Hematopoietic multipotent progenitor cell treated with erythropoietin and hydrocortisone succinate and interleukin-3 and kit ligand, for 15 days (in vitro differentiated cells): ENCODE results near the gene IPPK.
"Not testable (repeated sequence)": the region's sequence is repeated elsewhere in the genome, so short reads cannot be mapped to it uniquely, and the experiment has no call there.

ENCODE experiments used
- DNase-seq: peaks from one replicate; pipeline ENCODE4 v3.0.0-alpha.2; 2015; ENCODE audit warnings: low spot score

The IPPK gene

DNA sequence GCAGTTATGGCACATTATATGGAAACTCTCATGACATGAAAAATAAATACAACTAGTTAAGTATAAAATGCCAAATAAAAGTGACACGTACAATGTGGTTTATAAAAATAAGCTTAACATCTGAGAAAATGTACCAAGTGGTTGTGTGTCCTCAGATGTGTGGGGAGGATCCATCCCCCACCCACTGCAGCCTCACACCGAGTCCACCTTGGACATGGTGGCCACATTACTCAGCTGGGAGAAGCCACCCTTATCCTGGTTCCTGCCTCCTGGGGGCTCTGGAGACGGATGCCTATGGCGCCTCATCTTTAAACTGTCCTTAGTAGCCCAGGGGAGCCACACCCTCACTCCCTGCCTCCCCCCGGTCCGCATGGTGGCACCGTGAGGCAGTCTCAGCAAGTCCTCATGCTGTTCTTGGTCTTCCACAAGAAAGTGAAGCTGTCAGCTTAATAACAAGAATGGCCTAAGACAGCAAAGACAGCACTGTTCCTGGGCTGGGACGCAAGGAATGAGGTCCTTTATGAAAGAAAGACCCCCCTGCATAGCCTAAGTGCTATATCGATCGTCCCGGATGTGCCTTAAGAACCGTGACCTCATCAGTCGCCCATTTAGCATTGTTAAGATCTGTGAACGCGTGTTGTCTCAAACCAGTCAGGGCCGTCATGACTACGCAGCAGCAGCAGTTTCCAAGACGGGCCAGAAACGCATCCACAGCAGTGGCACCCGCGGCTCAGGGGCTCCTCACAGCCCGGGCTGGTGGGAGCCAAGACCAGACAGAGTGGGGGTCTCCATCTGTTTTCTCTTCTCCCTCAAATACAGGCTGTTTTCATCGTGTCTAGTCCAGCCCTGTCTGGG, 56.4 kb downstream of the IPPK start:
- DNase-seq, result no peak

DNA sequence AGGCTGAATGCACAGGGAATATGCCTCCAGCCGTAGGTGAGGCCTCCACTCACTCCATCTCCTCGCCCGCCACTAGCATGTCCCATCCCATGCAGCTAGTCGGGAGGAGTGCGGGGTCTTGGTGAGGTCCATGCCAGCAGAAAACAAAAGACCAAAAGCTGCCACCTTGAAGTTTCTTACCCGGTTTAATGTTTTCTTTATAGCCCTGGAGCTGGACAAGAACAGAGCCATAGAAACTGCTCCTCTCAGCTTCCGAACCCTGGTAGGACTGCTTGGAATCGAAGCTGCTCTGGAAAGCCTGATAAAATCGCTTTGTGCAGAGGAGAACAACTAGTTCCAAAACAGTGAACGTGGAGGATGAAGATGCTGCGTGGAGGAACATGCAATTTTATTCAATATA, 57.1 kb downstream of the IPPK start:
- DNase-seq, result no peak

DNA sequence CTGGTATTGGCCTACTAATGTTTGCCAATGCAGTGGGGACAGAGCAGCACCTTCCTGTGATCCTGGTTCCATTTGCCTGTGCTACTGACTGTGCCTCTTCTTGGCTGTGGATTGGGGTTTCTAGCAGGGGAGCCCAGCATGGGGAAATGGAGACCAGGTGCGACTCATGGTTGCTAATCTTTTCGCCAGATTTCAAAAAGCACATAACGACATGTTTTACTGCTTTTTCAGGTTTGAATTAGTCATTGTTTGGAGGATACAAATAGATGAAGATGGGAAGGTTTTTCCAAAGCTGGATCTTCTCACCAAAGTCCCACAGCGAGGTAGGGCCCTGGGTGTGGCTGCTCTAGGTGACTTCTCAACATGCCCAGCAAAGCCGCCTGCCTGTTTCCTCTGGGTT, 57.6 kb downstream of the IPPK start:
- DNase-seq, result no peak

DNA sequence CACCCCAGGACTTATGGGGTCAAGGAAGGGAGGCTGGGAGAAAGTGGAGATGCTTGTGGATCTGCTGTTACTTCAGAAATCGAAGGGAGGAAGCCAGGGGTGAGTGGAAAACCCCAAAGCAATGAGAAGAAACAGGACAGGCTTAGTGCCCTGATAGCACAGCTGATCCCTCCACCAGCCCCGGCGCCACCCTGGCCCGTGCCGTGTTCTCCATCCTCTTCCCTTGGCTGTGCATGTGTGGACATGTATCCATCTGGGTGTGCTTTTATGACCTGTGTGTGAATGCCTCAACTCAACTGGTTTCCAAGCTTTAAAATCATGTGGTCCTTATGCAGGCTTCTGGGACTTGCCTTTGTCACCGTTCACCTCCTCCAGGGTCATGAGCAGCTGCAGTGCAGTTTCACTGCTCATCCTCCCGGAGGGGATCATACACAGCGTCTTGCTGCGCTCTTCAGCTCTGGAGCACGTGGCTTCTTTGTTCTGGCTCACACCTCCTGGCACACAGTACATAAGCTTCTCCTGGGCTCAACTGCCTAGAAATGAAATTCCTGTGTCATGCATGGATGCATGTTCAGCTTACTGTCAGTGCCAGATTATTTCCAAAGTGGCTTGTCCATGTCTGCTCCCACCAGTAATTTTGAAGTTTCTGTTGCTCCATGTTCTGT, 58.2 kb downstream of the IPPK start:
- DNase-seq, result no peak

DNA sequence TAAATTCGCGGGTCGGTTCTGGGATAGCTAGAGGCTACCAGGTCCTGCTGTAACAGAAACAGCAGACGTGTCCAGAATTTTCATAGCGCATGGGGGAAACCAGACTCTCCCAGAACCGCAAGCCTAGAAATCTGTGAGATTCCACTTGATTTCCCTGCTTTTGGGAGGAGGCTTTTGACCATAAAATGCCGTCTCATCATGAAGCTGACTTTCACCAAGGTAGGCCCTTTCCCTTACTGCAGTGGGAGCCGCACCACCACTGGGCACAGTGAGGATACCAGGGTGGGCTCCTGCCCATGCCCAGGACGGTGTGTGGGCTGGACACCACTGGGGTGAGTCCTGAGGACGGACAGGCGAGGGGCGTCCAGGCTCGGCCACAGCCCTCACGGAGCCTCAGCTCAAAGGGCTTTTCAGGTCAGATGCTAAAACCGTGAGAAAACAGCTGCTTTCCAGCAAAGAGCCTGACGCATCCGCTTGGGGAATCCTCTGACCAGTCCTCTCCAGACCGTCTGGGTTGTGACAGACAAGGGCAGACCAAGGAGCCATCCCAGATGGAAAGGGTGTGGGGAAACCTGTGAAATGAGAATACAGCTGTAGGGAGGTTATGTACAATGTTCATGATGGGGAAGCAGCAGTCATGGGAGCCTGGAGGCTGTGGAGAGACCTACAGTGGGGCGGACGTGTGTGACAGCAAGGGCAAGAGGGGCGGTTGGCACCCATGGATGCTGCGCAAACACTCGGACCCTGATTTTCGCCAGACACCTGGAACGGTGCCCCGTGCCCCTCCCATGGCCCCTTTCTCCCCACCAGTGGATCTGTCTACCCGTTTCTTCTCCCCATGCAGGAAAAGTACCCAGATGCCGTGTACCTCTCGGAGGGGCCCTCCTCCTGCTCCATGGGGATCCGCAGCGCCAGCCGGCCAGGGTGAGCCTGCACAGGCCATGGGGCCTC, 59.2 kb downstream of the IPPK start:
- DNase-seq, result no peak

DNA sequence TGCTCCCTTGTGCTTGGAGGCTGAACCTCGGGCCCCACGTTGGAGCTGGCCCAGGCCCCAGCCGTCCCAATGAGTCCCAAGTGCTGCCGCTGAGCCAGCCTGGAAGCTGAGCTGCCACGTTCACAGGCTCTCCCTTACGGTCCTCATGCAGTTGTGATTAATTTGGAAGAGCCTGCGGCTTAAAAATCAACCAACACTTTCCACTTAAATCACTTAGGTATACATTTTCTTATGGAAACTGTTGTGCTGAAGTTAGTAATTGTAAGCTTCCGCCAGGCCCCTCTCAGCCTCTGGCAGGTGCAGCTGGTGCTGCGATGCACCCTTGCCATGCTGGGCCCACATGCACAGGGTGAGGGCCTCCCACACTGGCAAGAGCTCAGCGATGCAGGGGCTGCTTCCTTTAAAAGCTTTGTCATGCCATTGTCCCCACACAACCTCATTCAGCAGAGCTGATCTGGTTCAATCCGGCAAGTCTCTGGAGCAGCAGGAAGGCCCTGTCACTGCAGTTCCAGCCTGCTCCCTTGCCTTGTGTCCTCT, 61.0 kb downstream of the IPPK start:
- no peak for DNase-seq

DNA sequence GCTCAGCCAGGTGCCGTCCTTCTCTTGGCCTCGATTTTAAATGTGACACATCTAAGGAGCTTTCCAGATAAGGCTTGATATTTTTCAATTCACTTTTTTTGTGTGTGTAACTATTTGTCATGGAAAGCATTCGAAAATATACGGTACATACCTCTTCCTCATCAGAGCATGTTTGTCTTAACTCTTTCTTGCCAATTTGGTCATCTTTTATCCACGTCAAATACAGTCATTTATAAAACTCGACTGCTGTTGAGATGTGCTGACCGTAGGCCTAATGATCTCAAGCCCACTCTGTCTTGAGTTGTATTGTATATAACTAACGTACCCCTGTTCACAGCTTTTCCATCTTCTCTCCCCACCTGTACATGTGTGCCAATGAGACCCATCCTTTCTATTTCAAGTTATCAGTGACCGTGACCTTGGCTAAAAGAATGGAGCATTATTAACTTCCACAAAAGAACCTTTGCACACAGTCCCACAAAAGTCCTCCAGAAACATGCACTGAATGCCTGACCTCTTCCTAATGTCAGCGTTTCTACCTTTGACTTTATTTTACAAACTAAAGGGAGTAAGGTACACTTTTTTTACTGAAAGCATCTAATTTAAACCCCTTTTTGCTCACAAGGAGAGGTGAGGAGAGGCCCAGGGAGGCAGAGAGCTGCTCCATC, 61.6 kb downstream of the IPPK start:
- DNase-seq, result no peak

DNA sequence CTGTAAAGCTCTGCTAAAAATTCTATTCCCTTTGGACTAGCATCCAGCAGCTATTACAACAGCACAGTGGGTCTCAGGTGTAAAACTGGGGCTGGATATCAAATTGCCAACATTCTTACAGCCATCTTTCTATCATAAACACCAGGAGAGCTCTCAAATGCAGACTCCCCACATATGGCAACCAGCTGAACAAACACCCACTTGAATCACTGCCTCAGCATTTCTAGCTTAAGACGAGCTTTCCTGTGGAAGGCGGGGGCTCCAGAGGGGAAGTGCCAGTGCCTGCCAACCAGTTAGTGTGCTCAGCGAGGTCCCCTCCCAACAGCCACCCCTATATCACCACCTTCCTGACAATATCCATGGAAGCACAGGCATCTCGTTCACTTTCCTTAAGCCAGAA, 62.2 kb downstream of the IPPK start:
- no peak for DNase-seq

DNA sequence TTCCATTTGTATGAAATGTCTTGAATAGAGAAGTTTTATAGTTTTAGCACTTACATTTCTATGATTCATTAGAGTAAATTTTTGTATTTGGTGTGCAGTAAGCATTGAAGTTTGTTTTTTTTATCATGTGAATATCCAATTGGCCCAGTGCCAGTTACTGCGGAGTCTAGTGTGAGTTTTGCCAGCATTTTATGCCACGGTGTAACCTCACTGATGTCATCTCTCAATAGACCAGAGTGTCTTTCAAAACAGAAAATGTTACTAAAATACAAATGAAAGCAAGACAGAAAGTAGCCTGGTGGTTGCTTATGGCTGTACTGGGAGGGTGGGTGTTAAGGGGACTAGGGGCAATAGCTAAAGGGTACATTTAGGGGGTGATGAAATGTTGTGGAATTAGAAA, 62.8 kb downstream of the IPPK start:
- no peak for DNase-seq

DNA sequence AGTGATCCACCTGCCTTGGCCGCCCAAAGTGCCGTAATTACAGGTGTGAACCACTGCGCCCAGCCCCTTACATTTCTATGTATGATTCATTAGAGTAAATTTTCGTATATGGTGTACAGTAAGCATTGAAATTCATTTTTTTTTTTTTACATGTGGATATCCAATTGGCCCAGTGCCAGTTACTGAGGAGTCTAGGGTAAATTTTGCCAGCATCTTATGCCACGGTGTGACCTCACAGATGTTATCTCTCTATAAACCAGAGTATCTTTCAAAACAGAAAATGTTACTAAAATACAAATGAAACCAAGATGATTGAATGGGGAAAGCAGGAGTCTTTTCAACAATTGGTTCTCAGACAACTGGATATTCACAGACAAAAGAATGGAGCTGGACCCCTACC, 64.7 kb downstream of the IPPK start:
- DNase-seq, result peak; percentile 7

DNA sequence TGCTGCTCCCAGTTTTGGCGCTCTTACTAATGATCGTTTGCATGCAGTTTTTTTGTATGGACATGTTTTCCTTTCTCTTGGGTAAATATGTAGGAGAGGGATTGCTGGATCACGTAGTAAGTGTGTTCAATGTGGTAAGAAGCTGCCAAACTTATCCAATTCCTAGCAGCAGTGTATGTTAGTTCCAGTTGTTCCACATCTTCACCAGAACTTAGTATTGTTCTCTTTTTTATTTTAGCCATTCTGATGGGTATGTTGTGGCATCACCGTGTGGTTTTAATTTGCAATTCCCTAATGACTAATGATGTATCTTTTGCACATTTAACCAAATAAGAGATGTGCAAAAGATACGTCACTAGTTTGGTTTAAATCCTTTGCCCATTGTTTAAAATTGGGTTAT, 65.9 kb downstream of the IPPK start:
- no peak for DNase-seq

DNA sequence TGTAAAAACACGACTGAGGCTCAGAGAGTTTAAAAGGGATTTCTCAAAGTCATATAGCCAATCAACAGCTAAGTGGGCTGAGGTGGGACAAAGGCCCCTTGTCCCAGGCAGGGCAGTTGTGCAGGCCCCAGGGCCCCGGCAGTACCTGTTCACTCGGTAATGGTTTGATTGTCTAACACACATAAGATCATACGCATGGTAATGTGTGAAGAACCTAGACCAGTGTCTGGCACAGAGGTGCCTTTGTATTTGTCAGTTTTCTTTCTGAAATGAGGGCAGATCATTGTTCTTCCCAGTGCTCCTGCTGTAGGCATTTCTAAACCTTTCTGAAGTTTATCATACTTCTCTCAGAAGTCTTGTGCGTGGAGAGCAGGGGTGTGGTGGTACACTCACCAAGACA, 66.8 kb downstream of the IPPK start:
- no peak for DNase-seq

DNA sequence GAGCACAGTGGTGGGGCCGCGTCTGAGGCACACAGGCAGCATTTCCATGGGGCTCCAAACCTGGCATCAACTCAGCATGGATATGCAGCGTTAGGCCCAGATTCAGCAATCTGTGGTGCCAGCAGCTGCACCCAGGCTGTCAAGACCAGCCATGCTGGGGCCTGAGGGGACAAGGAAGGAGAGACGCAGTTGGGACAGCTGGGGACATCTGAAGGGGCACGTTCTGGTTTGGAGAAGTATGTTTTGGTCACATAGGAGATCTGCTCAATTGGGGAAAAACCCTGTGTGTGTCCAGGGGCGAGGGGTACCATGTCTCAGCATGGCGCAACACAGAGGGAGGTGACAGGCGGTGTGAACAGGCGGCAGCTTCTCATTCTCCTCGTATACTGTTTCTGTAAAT, 67.5 kb downstream of the IPPK start:
- no peak for DNase-seq

DNA sequence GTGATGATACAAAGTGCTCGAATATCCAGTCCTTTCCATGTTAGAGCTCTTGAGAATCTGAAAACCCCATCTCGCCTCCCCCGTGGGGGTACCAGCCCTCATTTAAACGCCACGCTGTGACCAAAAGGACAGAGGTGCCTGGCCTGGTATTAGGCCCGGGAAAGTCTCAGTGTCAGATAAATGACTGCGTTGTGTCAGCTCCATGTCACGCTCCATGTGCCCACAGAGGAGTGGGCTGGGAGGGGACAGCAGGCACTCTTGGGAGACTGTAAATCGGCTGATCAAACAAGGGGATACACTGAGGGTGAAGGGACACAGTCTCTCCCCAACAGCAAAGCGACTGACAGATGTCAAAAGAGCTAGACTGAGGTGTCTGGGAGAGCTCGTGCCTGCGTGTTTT, 68.5 kb downstream of the IPPK start:
- no peak for DNase-seq

DNA sequence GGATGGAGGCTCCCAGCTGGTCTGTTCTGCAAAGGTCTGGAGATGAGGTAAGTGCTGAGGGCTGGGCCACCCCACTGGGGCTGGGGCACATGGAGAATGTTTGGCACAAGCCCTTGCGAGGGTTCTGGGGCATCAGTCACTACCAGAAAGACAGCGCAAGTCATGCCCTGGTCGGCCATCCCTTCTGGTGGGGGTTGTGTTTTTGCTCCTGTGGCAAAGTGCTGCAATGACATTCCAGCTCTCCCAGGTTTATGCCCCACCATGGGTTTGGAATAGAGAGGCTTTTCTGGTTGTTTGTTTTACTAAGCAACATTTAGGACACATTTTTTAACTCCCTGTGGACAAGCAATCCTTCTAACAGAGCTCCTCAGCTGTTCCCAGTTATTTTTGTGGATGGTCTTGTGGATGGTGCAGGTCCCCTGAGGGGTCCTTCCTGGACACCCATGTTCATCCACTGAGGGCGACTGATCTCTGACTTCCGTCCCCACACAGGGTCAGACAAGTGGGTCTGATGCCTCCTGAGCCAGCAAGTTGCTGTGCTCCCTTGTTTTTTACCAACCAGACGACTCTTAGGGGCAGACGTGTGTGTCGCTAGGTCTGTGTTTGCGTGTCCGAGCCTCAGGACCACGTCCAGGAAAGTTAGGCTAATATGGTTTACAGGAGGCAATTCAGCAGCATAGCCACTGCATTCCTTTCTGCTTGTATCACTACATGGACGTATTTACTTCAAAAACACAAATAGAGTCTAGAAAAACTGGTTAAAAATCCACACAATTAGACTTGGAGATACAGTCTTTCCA, 69.3 kb downstream of the IPPK start:
- no peak for DNase-seq

DNA sequence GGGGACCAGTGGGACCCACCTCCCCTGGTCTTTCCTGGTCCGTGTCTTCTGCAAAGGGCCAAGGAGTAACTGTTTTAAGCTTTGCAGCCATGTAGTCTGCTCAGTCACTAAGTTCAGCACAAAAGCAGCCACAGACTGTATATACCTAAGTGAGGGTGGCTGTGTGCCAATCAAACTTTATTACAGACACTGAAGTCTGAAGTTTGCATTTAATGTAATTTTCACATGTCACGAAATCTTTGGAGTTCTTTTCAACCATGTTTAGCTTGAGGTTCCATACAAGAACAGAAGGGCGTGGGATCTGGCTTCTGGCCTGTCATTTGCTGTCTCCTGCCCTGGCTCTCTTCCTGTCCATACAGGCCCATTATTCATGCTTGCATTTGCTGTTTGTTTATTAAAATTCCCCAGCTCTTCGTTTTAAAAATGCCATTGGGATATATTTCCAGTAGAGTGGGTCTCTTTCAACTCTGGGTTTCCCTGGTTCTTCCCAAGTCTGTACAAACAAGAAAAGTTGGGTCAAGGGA, 69.9 kb downstream of the IPPK start:
- DNase-seq, result no peak

DNA sequence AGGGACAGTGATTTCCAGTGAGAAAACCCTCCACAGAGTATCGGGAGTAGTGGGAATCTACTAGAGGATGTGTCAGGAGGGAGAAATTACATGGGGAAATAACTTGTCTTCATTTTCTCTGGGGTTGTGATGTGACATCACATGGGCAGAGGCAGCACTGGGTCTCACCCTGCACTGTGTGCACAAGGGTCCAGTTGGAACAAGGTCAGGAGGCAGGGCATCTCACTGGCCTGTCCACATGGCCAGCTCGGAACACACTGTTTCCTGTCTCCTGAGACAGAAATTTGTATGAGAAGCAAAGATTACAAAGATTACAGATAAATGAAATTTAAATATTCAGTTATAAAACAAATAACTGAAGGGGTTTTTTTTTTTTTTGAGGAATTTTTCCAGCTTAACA, 71.5 kb downstream of the IPPK start:
- DNase-seq, result no peak

DNA sequence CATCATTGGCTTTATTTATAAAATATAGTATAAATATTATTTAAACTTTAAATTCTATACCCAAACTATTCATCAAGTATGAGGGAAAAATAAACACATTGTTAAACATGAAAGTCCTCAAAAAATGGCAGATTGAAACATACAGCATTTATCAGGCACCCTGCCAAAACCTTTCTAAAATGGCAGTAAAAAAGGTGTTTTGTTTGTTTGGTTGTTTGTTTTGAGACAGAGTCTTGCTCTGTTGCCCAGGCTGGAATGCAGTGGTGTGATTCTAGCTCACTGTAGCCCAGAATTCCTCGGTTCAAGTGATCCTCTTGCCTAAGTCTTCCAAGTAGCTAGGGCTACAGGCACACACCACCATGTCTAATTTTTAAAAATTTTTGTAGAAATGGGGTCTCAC, 74.0 kb downstream of the IPPK start:
- DNase-seq, result no peak

DNA sequence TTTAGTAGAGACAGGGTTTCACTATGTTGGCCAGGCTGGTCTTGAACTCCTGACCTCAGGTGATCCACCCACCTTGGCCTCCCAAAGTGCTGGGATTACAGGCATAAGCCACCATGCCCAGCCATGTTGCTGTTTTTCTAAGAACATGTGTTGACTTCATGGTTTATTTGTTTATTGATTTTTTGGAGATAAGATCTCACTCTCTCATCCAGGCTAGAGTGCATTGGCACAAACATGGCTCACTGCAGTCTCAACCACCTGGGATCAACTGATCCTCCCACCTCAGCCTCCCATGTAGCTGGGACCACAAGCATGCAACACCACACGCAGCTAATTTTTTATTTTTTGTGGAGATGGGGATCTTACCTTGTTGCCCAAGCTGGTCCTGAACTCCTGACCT, 74.9 kb downstream of the IPPK start:
- DNase-seq, result not testable (repeated sequence)

DNA sequence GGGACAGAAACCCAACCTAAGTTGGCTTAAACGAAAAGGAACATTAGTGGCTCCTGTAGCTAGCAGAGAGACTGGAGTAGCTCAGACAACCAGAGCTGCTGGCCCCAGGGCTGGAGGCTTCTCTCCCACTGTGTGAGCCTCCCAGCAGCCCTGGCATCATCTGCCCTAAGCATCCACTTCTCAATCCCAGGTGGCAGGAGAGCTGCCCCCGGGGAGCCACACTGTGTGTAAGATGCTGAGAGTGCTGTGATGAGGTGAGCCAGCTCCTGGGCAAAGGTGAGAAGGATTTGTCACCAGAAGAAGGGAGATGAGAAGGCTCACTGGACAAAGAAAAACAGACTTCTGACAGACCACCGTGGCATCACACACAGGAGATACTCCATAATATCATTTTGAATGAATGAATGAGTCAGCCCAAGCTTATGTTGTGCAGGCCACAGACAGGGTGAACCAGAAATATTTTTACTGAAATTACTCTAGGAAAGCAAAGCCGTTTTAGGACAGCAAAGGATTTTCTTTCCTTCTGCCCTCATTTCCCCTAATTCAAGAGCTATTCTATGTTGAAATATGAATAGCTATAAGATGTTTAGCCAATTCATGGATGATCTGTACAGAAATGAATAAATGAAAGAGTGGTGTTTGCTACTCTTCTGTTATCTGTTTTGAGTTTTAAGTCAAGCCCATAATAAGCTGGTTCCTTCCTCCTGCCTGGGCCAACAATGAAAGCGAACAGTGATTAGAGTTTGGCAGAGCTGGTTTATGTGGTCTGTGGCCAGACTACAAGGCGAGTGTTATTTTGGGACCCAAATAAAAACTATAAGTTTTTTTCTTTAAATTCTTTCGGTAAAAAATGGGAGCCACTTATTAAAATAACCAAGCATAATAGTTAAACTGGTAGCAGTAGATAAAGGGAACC, 76.7 kb downstream of the IPPK start:
- DNase-seq, result no peak
